Measurements from ENCODE around the gene RNF112. TPM values are rescaled to one million over a fixed set of nuclear protein-coding genes. Genes with fewer than 3 reads are reported as not detected.
"Not testable (repeated sequence)": the region's sequence is repeated elsewhere in the genome, so short reads cannot be mapped to it uniquely, and the experiment has no call there.

RNF112 gene
- total and polyA plus RNA-seq, 2 of the 8 experiments (the other 6 are each of a cell fraction or from before 2014, with no cell fraction given) = 1.1 to 2.2 TPM

DNA sequence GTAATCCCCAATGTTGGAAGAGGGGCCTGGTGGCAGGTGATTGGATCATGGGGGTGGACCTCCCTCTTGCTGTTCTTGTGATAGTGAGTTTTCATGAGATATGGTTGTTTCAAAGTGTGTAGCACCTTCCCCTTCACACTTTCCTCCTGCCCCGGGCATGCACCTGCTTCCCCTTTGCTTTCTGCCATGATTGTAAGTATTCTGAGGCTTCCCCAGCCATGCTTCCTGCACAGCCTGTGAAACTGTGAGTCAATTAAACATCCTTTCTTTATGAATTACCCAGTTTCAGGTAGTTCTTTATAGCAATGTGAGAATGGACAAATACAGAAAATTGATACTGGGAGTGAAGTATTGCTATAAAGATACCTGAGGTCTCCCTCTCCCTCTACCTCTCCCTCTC is 29.4 kb downstream of the RNF112 start (continued):
- TF ChIP-seq, protein P1, sequence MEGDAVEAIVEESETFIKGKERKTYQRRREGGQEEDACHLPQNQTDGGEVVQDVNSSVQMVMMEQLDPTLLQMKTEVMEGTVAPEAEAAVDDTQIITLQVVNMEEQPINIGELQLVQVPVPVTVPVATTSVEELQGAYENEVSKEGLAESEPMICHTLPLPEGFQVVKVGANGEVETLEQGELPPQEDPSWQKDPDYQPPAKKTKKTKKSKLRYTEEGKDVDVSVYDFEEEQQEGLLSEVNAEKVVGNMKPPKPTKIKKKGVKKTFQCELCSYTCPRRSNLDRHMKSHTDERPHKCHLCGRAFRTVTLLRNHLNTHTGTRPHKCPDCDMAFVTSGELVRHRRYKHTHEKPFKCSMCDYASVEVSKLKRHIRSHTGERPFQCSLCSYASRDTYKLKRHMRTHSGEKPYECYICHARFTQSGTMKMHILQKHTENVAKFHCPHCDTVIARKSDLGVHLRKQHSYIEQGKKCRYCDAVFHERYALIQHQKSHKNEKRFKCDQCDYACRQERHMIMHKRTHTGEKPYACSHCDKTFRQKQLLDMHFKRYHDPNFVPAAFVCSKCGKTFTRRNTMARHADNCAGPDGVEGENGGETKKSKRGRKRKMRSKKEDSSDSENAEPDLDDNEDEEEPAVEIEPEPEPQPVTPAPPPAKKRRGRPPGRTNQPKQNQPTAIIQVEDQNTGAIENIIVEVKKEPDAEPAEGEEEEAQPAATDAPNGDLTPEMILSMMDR (IDR thresholded peaks at IDR 0.05; ENCODE audit: control extremely low read depth in 1 of 3, insufficient read depth in 1 of 3, low read depth in 1 of 3, low read length in 3 of 3) = no peak
- TF ChIP-seq GTF2F1 (IDR thresholded peaks at IDR 0.05; ENCODE audit: borderline replicate concordance, low read depth, low read length) (no peak), TEAD4 (IDR thresholded peaks at IDR 0.05; ENCODE audit: low read depth, low read length) (no peak), KDM1A (IDR thresholded peaks at IDR 0.05; ENCODE audit: borderline replicate concordance, low read length) (no peak), CHD1 (IDR thresholded peaks at IDR 0.05; ENCODE audit: low read depth, low read length) (no peak), HDAC6 (IDR thresholded peaks at IDR 0.05; ENCODE audit: low read depth, low read length) (no peak)

DNA sequence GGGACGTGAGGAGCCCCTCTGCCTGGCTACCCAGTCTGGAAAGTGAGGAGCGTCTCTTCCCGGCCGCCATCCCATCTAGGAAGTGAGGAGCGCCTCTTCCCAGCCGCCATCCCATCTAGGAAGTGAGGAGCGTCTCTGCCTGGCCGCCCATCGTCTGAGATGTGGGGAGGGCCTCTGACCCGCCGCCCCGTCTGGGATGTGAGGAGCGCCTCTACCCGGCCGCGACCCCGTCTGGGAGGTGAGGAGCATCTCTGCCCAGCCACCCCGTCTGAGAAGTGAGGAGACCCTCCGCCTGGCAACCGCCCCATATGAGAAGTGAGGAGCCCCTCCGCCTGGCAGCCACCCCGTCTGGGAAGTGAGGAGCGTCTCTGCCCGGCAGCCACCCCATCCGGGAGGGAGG is 30.3 kb downstream of the RNF112 start:
- H2BK12ac ChIP-seq (ENCODE audit: low read depth, low read length); H2BK20ac ChIP-seq (ENCODE audit: low read length); CTCF ChIA-PET (ENCODE audit: partially characterized antibody); DNase-seq (ENCODE audit: low read depth in 1 of 2, low spot score in 2 of 2); H4K20me1 ChIP-seq (replicated peaks in 1 of 2; ENCODE audit: control insufficient read depth in 1 of 2, insufficient read depth in 2 of 2, low read length in 2 of 2); H3K4ac ChIP-seq (replicated peaks; ENCODE audit: insufficient read length, low read depth, low read length); H2BK120ac ChIP-seq (replicated peaks; ENCODE audit: low read depth, low read length); POLR2A ChIA-PET (ENCODE audit: partially characterized antibody); H2AK5ac ChIP-seq (ENCODE audit: low read depth, low read length); H3K79me2 ChIP-seq (ENCODE audit: control insufficient read depth in 1 of 2, insufficient read depth in 2 of 2, low read length in 2 of 2); H3K79me1 ChIP-seq (ENCODE audit: low read depth, low read length); H4K5ac ChIP-seq (ENCODE audit: insufficient read length, low read depth, low read length); H2AFZ ChIP-seq (ENCODE audit: low read length); H3K4me2 ChIP-seq (ENCODE audit: insufficient read depth in 1 of 2, low read depth in 2 of 2, low read length in 2 of 2); H3K27ac ChIP-seq (ENCODE audit: low read depth, low read length); H4K91ac ChIP-seq (replicated peaks; ENCODE audit: insufficient read length, low read length); H3K9ac ChIP-seq (replicated peaks in 1 of 4; ENCODE audit: extremely low read depth in 1 of 4, low read depth in 3 of 4, low read length in 3 of 4); FAIRE-seq; H3K18ac ChIP-seq (ENCODE audit: extremely low read depth, low read length); H3K36me3 ChIP-seq (ENCODE audit: control insufficient read depth in 2 of 4, insufficient read depth in 4 of 4, low read length in 3 of 4); H4K8ac ChIP-seq (ENCODE audit: extremely low read depth, insufficient read depth, low read length); H2BK15ac ChIP-seq (ENCODE audit: low read length); H3K27me3 ChIP-seq (replicated peaks in 1 of 4; ENCODE audit: control insufficient read depth in 3 of 4, extremely low read depth in 1 of 4, insufficient read depth in 3 of 4, low read length in 3 of 4); H3K14ac ChIP-seq (ENCODE audit: insufficient read length); H3K23me2 ChIP-seq (ENCODE audit: low read depth, low read length); H3K56ac ChIP-seq (replicated peaks; ENCODE audit: insufficient read length, low read depth, low read length); H3K4me3 ChIP-seq (ENCODE audit: extremely low read depth in 1 of 4, insufficient read depth in 2 of 4, low read depth in 3 of 4, low read length in 4 of 4); H2BK5ac ChIP-seq (ENCODE audit: low read depth, low read length); H3K4me1 ChIP-seq (replicated peaks in 1 of 4; ENCODE audit: control insufficient read depth in 3 of 4, insufficient read depth in 4 of 4, low read length in 3 of 4); H3K23ac ChIP-seq (ENCODE audit: insufficient read length): not testable (repeated sequence)
- peaks cover 18 to 22% of the 10 kb centered on the region in 2 experiments for H3K9me3 ChIP-seq (ENCODE audit: insufficient read depth in 2 of 2, low read depth in 1 of 2, low read length in 1 of 2)
- 96% methylated on average over 22 of the region's 25 CpGs; no CpG with 5 or more reads in 1 of the 2 experiments for WGBS, 2 experiments (ENCODE audit: extremely low coverage in 1 of 2, insufficient coverage in 1 of 2, insufficient read length in 1 of 2, insufficient replicate concordance in 2 of 2, low coverage in 1 of 2, low lambda C conversion rate in 2 of 2, missing lambda C conversion rate in 1 of 2)

All from H1 (cell line).